ENCODE results near the gene MAP10.

Gene MAP10

GRCh38 chr1:232816324-232816723 is 11.1 kb downstream of the MAP10 start:
- DNase-seq: no peak
- TF ChIP-seq GATA1 (IDR thresholded peaks at IDR 0.05; ENCODE audit: low read depth, low read length) (no peak), POLR2A (IDR thresholded peaks at IDR 0.05; ENCODE audit: low read length) (no peak)

GRCh38 chr1:232818040-232818439 is 12.8 kb downstream of the MAP10 start:
- TF ChIP-seq POLR2A (IDR thresholded peaks at IDR 0.05; ENCODE audit: low read length): no peak
- TF ChIP-seq GATA1 (IDR thresholded peaks at IDR 0.05; ENCODE audit: low read depth, low read length): no peak
- no peak for DNase-seq

DNA sequence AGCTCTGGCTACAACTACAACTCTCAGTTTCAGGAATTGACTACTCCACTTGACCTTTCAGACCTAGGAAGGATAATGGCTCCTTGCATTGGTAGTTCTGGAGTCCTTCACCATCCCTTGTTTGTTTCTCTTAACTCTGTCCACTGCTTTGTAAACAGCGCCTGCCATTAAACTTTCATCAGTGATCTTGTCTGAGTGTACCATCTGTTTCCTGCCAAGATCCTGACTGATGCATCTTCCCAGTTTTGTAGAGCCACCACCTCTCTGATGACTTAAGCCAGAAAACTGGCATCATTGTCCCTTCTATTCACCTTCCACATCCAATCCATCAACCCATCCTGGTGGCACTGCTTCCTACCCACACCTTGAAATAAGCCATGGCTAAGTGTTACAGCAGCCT is 15.2 kb downstream of the MAP10 start:
- DNase-seq: no peak
- TF ChIP-seq GATA1 (IDR thresholded peaks at IDR 0.05; ENCODE audit: low read depth, low read length) (no peak), POLR2A (IDR thresholded peaks at IDR 0.05; ENCODE audit: low read length) (no peak)

GRCh38 chr1:232822530-232822929 is 17.3 kb downstream of the MAP10 start:
- TF ChIP-seq POLR2A (IDR thresholded peaks at IDR 0.05; ENCODE audit: low read length) (no peak), GATA1 (IDR thresholded peaks at IDR 0.05; ENCODE audit: low read depth, low read length) (no peak)
- no peak for DNase-seq

DNA sequence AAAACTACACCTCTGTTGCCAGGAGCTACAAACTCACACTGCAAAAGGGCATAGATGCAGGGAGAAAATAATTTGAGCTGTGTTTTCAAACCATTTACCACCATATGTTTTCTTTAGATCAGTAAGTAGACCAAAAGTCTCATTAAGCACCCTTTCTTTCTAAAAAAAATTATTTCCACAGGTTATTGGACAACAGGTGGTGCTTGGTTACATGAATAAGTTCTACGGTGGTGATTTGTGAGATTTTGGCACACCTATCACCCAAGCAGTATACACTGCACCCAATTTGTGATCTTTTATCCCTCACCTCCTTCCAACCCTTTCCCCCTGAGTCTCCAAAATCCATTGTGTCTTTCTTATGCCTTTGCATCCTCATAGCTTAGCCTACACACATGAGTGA is 21.1 kb downstream of the MAP10 start:
- DNase-seq: no peak
- no peak for TF ChIP-seq POLR2A (IDR thresholded peaks at IDR 0.05; ENCODE audit: low read length)
- TF ChIP-seq GATA1 (IDR thresholded peaks at IDR 0.05; ENCODE audit: low read depth, low read length): no peak

DNA sequence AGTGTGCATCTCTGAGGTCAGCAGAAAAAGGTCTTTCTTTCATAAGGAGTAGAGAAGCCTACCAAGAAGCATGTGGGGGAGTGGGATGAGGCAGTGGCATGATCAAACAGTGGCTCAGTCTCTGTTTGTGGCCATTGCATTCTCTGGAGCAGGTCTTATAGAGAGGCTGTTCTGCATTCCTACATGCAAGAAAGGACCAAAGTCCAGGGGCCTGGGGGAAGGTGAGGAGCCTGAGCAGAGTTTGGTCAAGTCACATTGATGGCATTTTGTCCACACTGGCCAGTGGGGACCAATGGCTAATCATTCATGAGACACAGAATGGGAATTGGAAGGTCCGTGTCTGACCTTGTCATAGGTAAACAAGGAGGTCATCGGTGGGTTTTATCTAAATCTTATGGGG is 25.4 kb downstream of the MAP10 start:
- no peak for DNase-seq
- TF ChIP-seq POLR2A (IDR thresholded peaks at IDR 0.05; ENCODE audit: low read length) (no peak), GATA1 (IDR thresholded peaks at IDR 0.05; ENCODE audit: low read depth, low read length) (no peak)

GRCh38 chr1:232831895-232832294 is 26.7 kb downstream of the MAP10 start:
- TF ChIP-seq GATA1 (IDR thresholded peaks at IDR 0.05; ENCODE audit: low read depth, low read length) (no peak), POLR2A (IDR thresholded peaks at IDR 0.05; ENCODE audit: low read length) (no peak)
- DNase-seq: no peak

DNA sequence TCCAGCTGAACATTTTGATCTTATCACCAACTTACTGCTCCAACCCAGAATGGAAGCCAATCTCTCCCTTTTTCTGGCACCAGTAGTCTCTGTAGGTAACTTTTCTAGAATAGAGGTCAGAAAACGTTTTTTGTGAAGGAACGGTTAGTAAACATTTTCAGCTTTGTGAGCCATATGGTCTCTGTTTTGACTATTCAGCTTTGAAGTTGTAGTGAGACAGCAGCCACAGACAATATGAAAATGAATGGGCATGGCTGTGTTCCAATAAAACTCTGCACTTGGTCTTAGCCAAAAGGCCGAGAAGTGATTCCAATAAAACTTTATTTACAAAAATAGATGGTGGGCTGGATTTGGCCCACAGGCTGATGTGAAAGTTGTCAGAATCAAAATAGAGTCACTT is 28.9 kb downstream of the MAP10 start:
- no peak for TF ChIP-seq GATA1 (IDR thresholded peaks at IDR 0.05; ENCODE audit: low read depth, low read length)
- no peak for TF ChIP-seq POLR2A (IDR thresholded peaks at IDR 0.05; ENCODE audit: low read length)
- no peak for DNase-seq

GRCh38 chr1:232835166-232835565 is 29.9 kb downstream of the MAP10 start:
- no peak for TF ChIP-seq POLR2A (IDR thresholded peaks at IDR 0.05; ENCODE audit: low read length)
- no peak for TF ChIP-seq GATA1 (IDR thresholded peaks at IDR 0.05; ENCODE audit: low read depth, low read length)
- DNase-seq: no peak

- DNase-seq: no peak
Measured at GRCh38 chr1:232837087-232837486, 31.9 kb downstream of the MAP10 start.

DNA sequence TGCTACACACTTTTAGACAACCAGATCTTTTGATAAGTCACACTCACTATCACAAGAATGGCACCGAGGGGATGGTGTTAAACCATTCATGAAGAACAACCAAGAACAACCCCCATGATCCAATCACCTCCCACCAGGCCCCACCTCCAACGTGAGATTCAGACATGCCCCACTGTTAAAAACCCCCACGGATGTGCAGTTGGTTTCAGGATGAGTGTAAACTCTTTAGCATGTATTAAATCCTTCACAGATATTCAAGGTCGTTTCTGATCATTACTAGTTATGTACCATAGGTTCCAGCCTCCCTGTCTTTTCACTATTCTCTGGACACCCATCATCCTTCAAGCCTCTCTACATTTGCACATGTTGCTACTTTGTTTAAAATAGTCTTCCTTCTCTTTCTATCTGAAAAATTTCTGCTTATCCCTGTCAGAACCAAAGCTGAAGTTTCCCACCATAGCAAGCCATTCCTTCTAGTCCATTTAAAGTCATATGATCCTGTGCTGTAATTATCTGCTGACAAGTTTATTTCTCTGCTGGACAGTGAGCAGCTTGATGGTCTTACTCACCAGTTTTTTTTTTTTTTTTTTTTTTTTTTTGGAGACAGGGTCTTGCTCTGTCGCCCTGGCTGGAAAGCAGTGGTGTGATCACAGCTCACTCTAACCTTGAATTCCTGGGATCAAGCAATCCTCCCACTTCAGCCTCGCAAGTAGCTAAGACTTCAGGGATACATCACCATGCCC is 36.8 kb downstream of the MAP10 start:
- DNase-seq: no peak
- TF ChIP-seq GATA1 (IDR thresholded peaks at IDR 0.05; ENCODE audit: low read depth, low read length) (no peak), POLR2A (IDR thresholded peaks at IDR 0.05; ENCODE audit: low read length) (no peak)

More at GRCh38 chr1:232837087-232837486, 31.9 kb downstream of the MAP10 start:
- TF ChIP-seq GATA1 (IDR thresholded peaks at IDR 0.05; ENCODE audit: low read depth, low read length): no peak
- TF ChIP-seq POLR2A (IDR thresholded peaks at IDR 0.05; ENCODE audit: low read length): no peak

DNA sequence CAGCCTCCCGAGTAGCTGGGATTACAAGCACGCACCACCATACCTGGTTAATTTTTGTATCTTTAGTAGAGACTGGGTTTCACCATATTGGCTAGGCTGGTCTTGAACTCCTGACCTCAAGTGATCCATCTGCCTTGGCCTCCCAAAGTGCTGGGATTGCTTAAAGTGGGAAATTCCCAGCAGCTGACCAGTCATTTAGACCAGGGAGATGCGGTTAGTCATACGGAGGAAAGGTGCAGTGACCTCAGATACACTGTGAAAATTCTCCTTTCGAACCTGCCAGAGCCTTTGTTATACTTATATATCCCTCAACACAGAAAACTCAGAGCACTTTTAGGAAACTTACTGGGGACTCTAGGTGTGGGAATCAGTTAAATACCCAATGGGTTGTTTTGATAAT is 39.6 kb downstream of the MAP10 start:
- no peak for DNase-seq
- TF ChIP-seq POLR2A (IDR thresholded peaks at IDR 0.05; ENCODE audit: low read length): no peak
- TF ChIP-seq GATA1 (IDR thresholded peaks at IDR 0.05; ENCODE audit: low read depth, low read length): no peak

DNA sequence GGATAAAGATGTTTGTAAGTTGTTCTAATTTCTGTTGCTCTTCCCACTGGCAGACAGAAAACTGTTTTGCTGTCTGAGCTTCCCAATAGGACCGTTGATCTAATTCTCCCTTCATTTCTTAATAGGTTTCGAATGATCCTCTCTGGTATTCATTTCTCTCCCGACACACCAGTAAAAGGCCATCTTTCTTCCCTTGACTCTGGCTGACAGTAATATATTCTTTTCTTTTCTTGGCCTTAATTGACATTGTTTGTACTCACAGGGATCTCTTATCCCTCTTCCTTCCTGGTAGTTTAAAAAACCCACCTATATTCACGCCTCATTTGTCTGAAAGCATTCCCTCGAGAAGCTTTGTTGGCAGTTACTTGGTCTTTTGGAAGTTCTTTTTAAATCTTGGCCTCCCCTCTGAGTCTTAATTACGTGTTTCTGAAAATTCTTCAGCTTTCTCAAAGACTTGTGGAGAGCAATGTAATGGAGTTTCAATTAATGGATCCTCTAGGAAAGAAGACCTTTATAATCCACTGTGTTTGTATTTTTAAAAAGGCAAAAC is 40.3 kb downstream of the MAP10 start:
- no peak for DNase-seq
- no peak for TF ChIP-seq GATA1 (IDR thresholded peaks at IDR 0.05; ENCODE audit: low read depth, low read length)
- TF ChIP-seq POLR2A (IDR thresholded peaks at IDR 0.05; ENCODE audit: low read length): no peak

DNA sequence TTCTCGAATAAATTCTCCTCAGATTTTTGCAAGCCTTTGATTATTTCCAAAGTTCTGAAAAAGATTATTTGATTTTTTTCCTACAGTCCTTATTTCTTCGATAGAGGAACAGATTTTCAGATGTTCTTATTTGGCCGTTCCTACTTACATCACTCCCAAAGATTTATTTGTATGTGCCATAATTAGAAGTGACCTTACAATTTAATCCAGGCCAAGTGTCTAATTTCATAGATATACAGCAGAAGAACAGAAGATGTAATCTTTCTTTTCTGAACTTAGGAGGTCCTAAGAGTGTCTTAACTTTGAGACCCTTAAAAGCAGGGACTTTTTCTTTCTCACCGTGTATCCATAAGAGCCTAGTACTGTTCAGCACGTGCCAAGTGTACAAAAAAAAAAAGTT is 46.3 kb downstream of the MAP10 start:
- DNase-seq: no peak
- no peak for TF ChIP-seq POLR2A (IDR thresholded peaks at IDR 0.05; ENCODE audit: low read length)
- no peak for TF ChIP-seq GATA1 (IDR thresholded peaks at IDR 0.05; ENCODE audit: low read depth, low read length)
